NB4 (cell line): ENCODE data around the gene NLRP6.

Source experiments
- CTCF ChIP-seq: IDR thresholded peaks from one replicate; pipeline ENCODE4 v1.5.1; 2012; ENCODE audit warnings: low read depth, low read length
- POLR2A ChIP-seq: IDR thresholded peaks from 2 replicates; pipeline ENCODE4 v1.6.1; 2011; ENCODE audit warnings: mild to moderate bottlenecking; ENCODE audit not compliant: insufficient read length; ENCODE audit errors: extremely low read depth
- TF ChIP-seq, protein P1 (sequence below): IDR thresholded peaks from 2 replicates; pipeline ENCODE4 v1.6.1; 2011; ENCODE audit warnings: low read depth, low read length

GRCh38 chr11:235180-235579 lies 43.0 kb upstream of the NLRP6 start:
- TF ChIP-seq CTCF (no peak), POLR2A (no peak)
- TF ChIP-seq, protein P1, sequence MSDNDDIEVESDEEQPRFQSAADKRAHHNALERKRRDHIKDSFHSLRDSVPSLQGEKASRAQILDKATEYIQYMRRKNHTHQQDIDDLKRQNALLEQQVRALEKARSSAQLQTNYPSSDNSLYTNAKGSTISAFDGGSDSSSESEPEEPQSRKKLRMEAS = no peak
